ENCODE results near the gene CRIM1. TPM values are rescaled to one million over a fixed set of nuclear protein-coding genes. Genes with fewer than 3 reads are reported as not detected.

CRIM1 gene
- total and polyA plus RNA-seq, 2 of the 8 experiments (the other 6 are each of a cell fraction or from before 2014, with no cell fraction given): 9.4 to 28.4 TPM

- no peak for FAIRE-seq
- peaks cover 6 to 25% (median 18%) of the 10 kb centered on the region in 4 experiments; a peak in 6 of 8 replicates for H3K36me3 ChIP-seq (ENCODE audit: control insufficient read depth in 2 of 4, insufficient read depth in 4 of 4, low read length in 3 of 4)
- no peak overlapping the region for H4K91ac ChIP-seq (replicated peaks; ENCODE audit: insufficient read length, low read length)
- H3K79me1 ChIP-seq (ENCODE audit: low read depth, low read length): no peaks in the 10 kb centered on the region; the same call in 1 of the 2 replicates
- no peak overlapping the region for H3K9ac ChIP-seq (replicated peaks in 1 of 4; ENCODE audit: extremely low read depth in 1 of 4, low read depth in 3 of 4, low read length in 3 of 4)
- 87% methylated on average over 10 of the region's 10 CpGs; no CpG with 5 or more reads in 1 of the 2 experiments for WGBS, 2 experiments (ENCODE audit: extremely low coverage in 1 of 2, insufficient coverage in 1 of 2, insufficient read length in 1 of 2, insufficient replicate concordance in 2 of 2, low coverage in 1 of 2, low lambda C conversion rate in 2 of 2, missing lambda C conversion rate in 1 of 2)
- H3K18ac ChIP-seq (ENCODE audit: extremely low read depth, low read length): no peak overlapping the region
- H2AFZ ChIP-seq (ENCODE audit: low read length): no peak overlapping the region
- H3K23ac ChIP-seq (ENCODE audit: insufficient read length): no peak overlapping the region
- no peak overlapping the region for H2BK120ac ChIP-seq (replicated peaks; ENCODE audit: low read depth, low read length)
- POLR2A ChIA-PET (ENCODE audit: partially characterized antibody): interaction anchor here (0.7 kb wide), 1 partner anchor 484 kb away, joined by 3 read pairs; no protein-coding TSS in a partner anchor
- H3K4me2 ChIP-seq (ENCODE audit: insufficient read depth in 1 of 2, low read depth in 2 of 2, low read length in 2 of 2): no peak overlapping the region
- no peak overlapping the region for H3K4me3 ChIP-seq (ENCODE audit: extremely low read depth in 1 of 4, insufficient read depth in 2 of 4, low read depth in 3 of 4, low read length in 4 of 4)
- H3K23me2 ChIP-seq (ENCODE audit: low read depth, low read length): no peaks in the 10 kb centered on the region
- H3K27me3 ChIP-seq (replicated peaks in 1 of 4; ENCODE audit: control insufficient read depth in 3 of 4, extremely low read depth in 1 of 4, insufficient read depth in 3 of 4, low read length in 3 of 4): no peaks in the 10 kb centered on the region
- H2BK12ac ChIP-seq (ENCODE audit: low read depth, low read length): no peak overlapping the region
- no peaks in the 10 kb centered on the region for H3K9me3 ChIP-seq (ENCODE audit: insufficient read depth in 2 of 2, low read depth in 1 of 2, low read length in 1 of 2)
- H3K4me1 ChIP-seq (replicated peaks in 1 of 4; ENCODE audit: control insufficient read depth in 3 of 4, insufficient read depth in 4 of 4, low read length in 3 of 4): peaks cover 0 to 12% (median 6%) of the 10 kb centered on the region in 4 experiments; a peak in 4 of 7 replicates
- no peak overlapping the region for H2BK20ac ChIP-seq (ENCODE audit: low read length)
- H2AK5ac ChIP-seq (ENCODE audit: low read depth, low read length): no peak overlapping the region
- H3K4ac ChIP-seq (replicated peaks; ENCODE audit: insufficient read length, low read depth, low read length): no peak overlapping the region
- CTCF ChIA-PET (ENCODE audit: partially characterized antibody): interaction anchor here (1.3 kb wide), 1 partner anchor 9 kb away, joined by 7 read pairs; no protein-coding TSS in a partner anchor
- peak overlapping the region; percentile 12; the same call in 1 of the 2 replicates for H4K8ac ChIP-seq (ENCODE audit: extremely low read depth, insufficient read depth, low read length)
- H4K20me1 ChIP-seq (replicated peaks in 1 of 2; ENCODE audit: control insufficient read depth in 1 of 2, insufficient read depth in 2 of 2, low read length in 2 of 2): no peaks in the 10 kb centered on the region
- no peak overlapping the region for H3K56ac ChIP-seq (replicated peaks; ENCODE audit: insufficient read length, low read depth, low read length)
- H2BK5ac ChIP-seq (ENCODE audit: low read depth, low read length): no peak overlapping the region
- no peak for DNase-seq (ENCODE audit: low read depth in 1 of 2, low spot score in 2 of 2)
- peaks cover 0 to 23% of the 10 kb centered on the region in 2 experiments; a peak in 2 of 4 replicates for H3K79me2 ChIP-seq (ENCODE audit: control insufficient read depth in 1 of 2, insufficient read depth in 2 of 2, low read length in 2 of 2)
- H4K5ac ChIP-seq (ENCODE audit: insufficient read length, low read depth, low read length): no peak overlapping the region
- no peak overlapping the region for H3K14ac ChIP-seq (ENCODE audit: insufficient read length)
- no peak overlapping the region for H3K27ac ChIP-seq (ENCODE audit: low read depth, low read length)
- H2BK15ac ChIP-seq (ENCODE audit: low read length): no peak overlapping the region
- no peak for TF ChIP-seq YY1 (IDR thresholded peaks at IDR 0.05; ENCODE audit: low read depth, low read length)
- no peak for TF ChIP-seq USF2 (IDR thresholded peaks at IDR 0.05; ENCODE audit: low read length)
- TF ChIP-seq SIRT6 (IDR thresholded peaks at IDR 0.05; ENCODE audit: low read length): no peak
- TF ChIP-seq POLR2A (IDR thresholded peaks at IDR 0.05; ENCODE audit: control extremely low read depth in 1 of 2, low read depth in 2 of 2, low read length in 2 of 2): no peak
- TF ChIP-seq E2F6 (IDR thresholded peaks at IDR 0.05): no peak
- no peak for TF ChIP-seq NANOG (IDR thresholded peaks at IDR 0.05; ENCODE audit: insufficient read depth, low read depth, low read length, poor library complexity, severe bottlenecking)
- no peak for TF ChIP-seq CHD1 (IDR thresholded peaks at IDR 0.05; ENCODE audit: low read depth, low read length)
- TF ChIP-seq TEAD4 (IDR thresholded peaks at IDR 0.05; ENCODE audit: low read depth, low read length): no peak
- TF ChIP-seq GABPA (IDR thresholded peaks at IDR 0.05; ENCODE audit: borderline replicate concordance, insufficient read depth, low read length): no peak
- TF ChIP-seq JUND (IDR thresholded peaks at IDR 0.05; ENCODE audit: low read length): no peak
- no peak for TF ChIP-seq NRF1 (IDR thresholded peaks at IDR 0.05; ENCODE audit: low read depth, low read length)
- TF ChIP-seq BCL11A (IDR thresholded peaks at IDR 0.05; ENCODE audit: low read depth in 2 of 2, low read length in 2 of 2): no peak
Observed at GRCh38 chr2:36468463-36469105, 113.0 kb downstream of the CRIM1 start.
